NCI-H524 treated with DMSO at 0.1 percent for 48 hours (cell line): ENCODE results near the gene RNF220.

Experiments
- DNase-seq: peaks from one replicate; lab custom pipeline; 2025; lab: John Stamatoyannopoulos, UW

RNF220 gene

GRCh38 chr1:44610527-44611148 lies 205.6 kb downstream of the RNF220 start:
- no peak for DNase-seq

- DNase-seq: no peak
These were observed 206.4 kb downstream of the RNF220 start for GRCh38 chr1:44611419-44611818.

- DNase-seq: no peak
These were observed 206.8 kb downstream of the RNF220 start for GRCh38 chr1:44611866-44612265.

GRCh38 chr1:44613941-44614340 lies 208.9 kb downstream of the RNF220 start:
- DNase-seq: peak; percentile 36

GRCh38 chr1:44616284-44616990 lies 211.4 kb downstream of the RNF220 start:
- no peak for DNase-seq

- DNase-seq: no peak
These were observed 212.1 kb downstream of the RNF220 start for GRCh38 chr1:44616991-44617702.

GRCh38 chr1:44617703-44618029 lies 212.6 kb downstream of the RNF220 start:
- DNase-seq: no peak

GRCh38 chr1:44619261-44619900 lies 214.3 kb downstream of the RNF220 start:
- no peak for DNase-seq

- DNase-seq: no peak
These were observed 215.0 kb downstream of the RNF220 start for GRCh38 chr1:44620072-44620471.

GRCh38 chr1:44621841-44622286 lies 216.8 kb downstream of the RNF220 start:
- DNase-seq: no peak

GRCh38 chr1:44624268-44624901 lies 219.3 kb downstream of the RNF220 start:
- DNase-seq: no peak

GRCh38 chr1:44625348-44625747 lies 220.3 kb downstream of the RNF220 start:
- DNase-seq: no peak

GRCh38 chr1:44628962-44629756 lies 224.1 kb downstream of the RNF220 start:
- no peak for DNase-seq

- no peak for DNase-seq
These were observed 225.1 kb downstream of the RNF220 start for GRCh38 chr1:44630116-44630515.

GRCh38 chr1:44631333-44631646 lies 226.2 kb downstream of the RNF220 start:
- DNase-seq: no peak

- DNase-seq: no peak
These were observed 226.8 kb downstream of the RNF220 start for GRCh38 chr1:44631647-44632539.

GRCh38 chr1:44632598-44632997 lies 227.5 kb downstream of the RNF220 start:
- DNase-seq: no peak

GRCh38 chr1:44634606-44635189 lies 229.6 kb downstream of the RNF220 start:
- no peak for DNase-seq

- no peak for DNase-seq
These were observed 230.4 kb downstream of the RNF220 start for GRCh38 chr1:44635439-44635838.

- no peak for DNase-seq
These were observed 231.1 kb downstream of the RNF220 start for GRCh38 chr1:44636083-44636687.
